Ovary (tissue), 9 donors: ENCODE data around the gene PLAGL1. TPM values are rescaled to one million over a fixed set of nuclear protein-coding genes. Genes with fewer than 3 reads are reported as not detected.

ENCODE experiments used
- DNase-seq, 5 donors: peaks; one replicate each; pipeline ENCODE4 v3.0.0-alpha.2; 2019 to 2020
- H3K27ac ChIP-seq, 2 donors: fragments of 200-600 bp; one replicate each; pipeline versions ENCODE4 v1.5.1 to v1.8.0; 2019 to 2022
- H3K27me3 ChIP-seq: fragments of 200-600 bp; one replicate; pipeline ENCODE4 v1.8.0; 2022
- H3K36me3 ChIP-seq: fragments of 200-600 bp; sonication (generic); one replicate; pipeline ENCODE4 v1.5.1; 2019
- H3K4me1 ChIP-seq: one replicate; pipeline ENCODE4 v1.8.1; 2013; ENCODE audit warnings: mild to moderate bottlenecking, moderate library complexity; ENCODE audit not compliant: insufficient read depth
- H3K4me3 ChIP-seq: fragments of 200-600 bp; sonication (generic); one replicate; pipeline ENCODE4 v1.5.1; 2017
- H3K9me3 ChIP-seq, 2 donors: fragments of 200-600 bp in 1 of 2; sonication (generic) in 1 of 2; one replicate each; pipeline versions ENCODE4 v1.5.1 to v1.8.1; 2013 to 2019; ENCODE audit warnings: mild to moderate bottlenecking in 1 of 2, moderate library complexity in 1 of 2
- CTCF ChIP-seq, 3 donors: fragments of 450-650 bp in 2 of 3; fragments of 200-600 bp in 1 of 3; IDR thresholded peaks; one replicate each; pipeline versions ENCODE4 v1.5.1 to v1.8.0; 2016 to 2022; ENCODE audit warnings: antibody characterized with exemption in 3 of 3, mild to moderate bottlenecking in 1 of 3
- EP300 ChIP-seq: sonication (generic); formaldehyde crosslinking; IDR thresholded peaks from one replicate; pipeline ENCODE4 v1.6.1; 2017; ENCODE audit warnings: antibody characterized with exemption
- POLR2A ChIP-seq: fragments of 450-650 bp; IDR thresholded peaks from one replicate; pipeline ENCODE4 v1.6.1; 2017; ENCODE audit warnings: antibody characterized with exemption, mild to moderate bottlenecking, moderate library complexity
- WGBS, 3 donors: extraction: QIAGEN DNeasy Blood & Tissue Kit in 1 of 3; methylation state at CpG; one replicate each; pipeline versions ENCODE4 v1.1.5 to v1.1.7; 2013 to 2017; 5-methylcytosine and 5-hydroxymethylcytosine counted together
- intact Hi-C, 4 donors: fragments of 100-400 bp; cut with DNase I; formaldehyde crosslinking; loops; one replicate each; pipeline versions ENCODE4 v1.11.0 to v1.15.1; 2022 to 2023
- polyA plus RNA-seq, 2 donors: library from polyadenylated mRNA; stranded (reverse); fragments of 200-250 nt in 1 of 2; fragments of 350-450 nt in 1 of 2; fragmentation: Illumina TruSeq in 1 of 2; extraction: RNeasy Lipid Tissue Mini Kit (QIAGEN cat#74804) in 1 of 2; gene quantifications; one replicate each; pipeline ENCODE4 v1.2.3, GENCODE V29; 2013 to 2014
- total RNA-seq, 7 donors: library from RNA; depleted of rRNA in 2 of 7; stranded (reverse); fragments of >200 nt in 2 of 7; fragmentation: NEBNext Ultra II Directional in 3 of 7; extraction: Animal tissue kit (Norgen Biotek cat#: 25700) in 3 of 7; gene quantifications; one replicate each; pipeline versions ENCODE4 v1.1.0 to v1.2.4, GENCODE V29; 2016 to 2023
- donor health status: DM: no; HTN: no; CAD: no; lungs with moderate emphysema.
- donor health status: DM: no; HTN: no; CAD: no.
- donor health status: Bipolar disorder and iron deficiency.
- donor health status: DM: yes; HTN: yes; CAD: no.
- donor health status: DM: no; HTN: no; CAD: no.
- donor health status: DM: yes; HTN: yes; CAD: no.

Gene PLAGL1
- total and polyA plus RNA-seq, 9 donors = 17.8 to 53.4 (median 32.1) TPM

- DNase-seq = peak in 1 of 5 donors; percentile 47
- Histone ChIP-seq H3K4me1 (no peaks in the 10 kb centered on the region), H3K27ac (no peak overlapping the region), H3K36me3 (no peaks in the 10 kb centered on the region), H3K9me3 (no peaks in the 10 kb centered on the region), H3K27me3 (no peaks in the 10 kb centered on the region), H3K4me3 (no peak overlapping the region)
- intact Hi-C loops = loop anchor here in 1 of 4 donors (5.0 kb wide), 1 partner anchor 67 kb away; the partner anchor contains the start of gene PLAGL1
- no peak for TF ChIP-seq POLR2A
- peak in 1 of 3 donors; percentile 27 for TF ChIP-seq CTCF (IDR thresholded peaks at IDR 0.05)
- no peak for TF ChIP-seq EP300
- WGBS, 3 donors = 49 to 58% (median 54%) methylated on average over 4 of the region's 4 CpGs
Observed at GRCh38 chr6:143940011-143940597, 68.0 kb downstream of the PLAGL1 start.

- TF ChIP-seq POLR2A (no peak), CTCF (IDR thresholded peaks at IDR 0.05) (no peak), EP300 (no peak)
- WGBS, 3 donors = 62 to 72% (median 69%) methylated on average over 4 of the region's 4 CpGs
- intact Hi-C loops = no loop called here
Observed at GRCh38 chr6:143939364-143939763, 68.7 kb downstream of the PLAGL1 start.

DNA sequence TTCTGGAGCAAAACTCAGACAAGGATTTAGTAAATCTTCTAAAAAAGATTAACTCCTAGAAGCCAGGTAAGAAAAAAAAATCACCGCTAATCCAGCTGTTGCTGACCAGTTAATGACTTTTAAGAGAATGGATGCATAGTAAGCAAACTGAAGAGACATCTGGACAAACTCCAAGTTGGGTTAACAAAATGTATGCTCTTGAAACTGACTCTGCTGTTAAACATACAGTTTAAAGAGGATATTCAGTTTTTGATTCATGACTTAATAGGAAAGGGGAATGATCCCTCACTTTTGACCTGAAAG lies 70.4 kb downstream of the PLAGL1 start:
- TF ChIP-seq POLR2A = no peak
- no peak for TF ChIP-seq EP300
- TF ChIP-seq CTCF (IDR thresholded peaks at IDR 0.05) = no peak
- Histone ChIP-seq H3K27ac (no peak overlapping the region), H3K27me3 (no peaks in the 10 kb centered on the region), H3K9me3 (no peaks in the 10 kb centered on the region), H3K4me1 (no peaks in the 10 kb centered on the region), H3K4me3 (no peak overlapping the region), H3K36me3 (no peaks in the 10 kb centered on the region)
- DNase-seq = no peak
- WGBS, 3 donors = 93 to 99% (median 97%) methylated on average over 1 of the region's 1 CpG
- intact Hi-C loops = no loop called here

More at GRCh38 chr6:143939364-143939763, 68.7 kb downstream of the PLAGL1 start:
- H3K27me3 ChIP-seq = no peaks in the 10 kb centered on the region
- no peaks in the 10 kb centered on the region for H3K36me3 ChIP-seq
- no peak overlapping the region for H3K27ac ChIP-seq
- no peaks in the 10 kb centered on the region for H3K4me1 ChIP-seq
- no peak for DNase-seq
- no peaks in the 10 kb centered on the region for H3K9me3 ChIP-seq
- H3K4me3 ChIP-seq = no peak overlapping the region

DNA sequence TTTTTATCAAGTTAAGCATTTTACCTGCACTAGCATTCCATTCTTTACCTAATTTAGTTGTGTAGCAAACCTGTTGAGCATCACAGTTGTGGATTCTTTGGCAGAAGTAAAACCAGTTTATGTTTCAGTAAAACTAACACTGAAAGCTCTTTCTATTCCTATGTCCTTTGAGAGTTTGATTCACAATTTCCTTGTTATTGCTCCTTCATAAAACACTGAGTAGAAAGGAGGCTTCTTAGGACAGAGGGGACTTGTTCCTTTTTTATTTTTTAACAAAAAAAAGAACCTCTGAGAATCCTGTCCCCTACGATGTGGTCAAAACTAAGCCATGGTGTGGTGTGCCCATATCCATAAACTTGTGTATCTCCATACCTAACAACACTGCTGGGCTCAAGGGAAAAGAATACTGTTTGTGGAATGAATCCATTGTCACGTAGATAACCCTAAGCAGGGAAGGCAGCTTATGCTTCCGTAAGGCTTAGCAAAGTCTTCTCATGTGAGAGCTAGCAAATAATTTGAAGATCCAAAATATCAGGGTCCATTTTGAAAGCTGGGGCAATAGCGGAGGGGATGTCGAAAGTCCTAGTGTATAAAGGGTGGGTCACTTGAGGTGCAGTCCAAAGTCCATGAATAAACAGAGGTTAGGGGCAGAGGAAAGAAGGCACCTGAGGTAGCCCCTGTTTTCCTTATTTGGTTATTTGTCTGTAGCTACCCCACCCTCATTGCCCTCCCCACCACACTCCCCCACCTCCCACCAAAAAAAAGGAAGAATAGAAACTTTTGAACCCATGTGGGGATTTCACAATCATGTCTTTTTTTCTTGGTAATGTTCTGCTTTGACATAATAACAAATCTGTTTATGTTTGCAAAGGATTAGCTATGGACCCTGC lies 71.0 kb downstream of the PLAGL1 start:
- no peak for DNase-seq
- Histone ChIP-seq H3K27ac (no peak overlapping the region), H3K36me3 (no peaks in the 10 kb centered on the region), H3K4me1 (no peaks in the 10 kb centered on the region), H3K4me3 (no peak overlapping the region), H3K9me3 (no peaks in the 10 kb centered on the region), H3K27me3 (no peaks in the 10 kb centered on the region)
- WGBS, 3 donors = 83 to 87% (median 83%) methylated on average over 5 of the region's 5 CpGs
- TF ChIP-seq EP300 (no peak), POLR2A (no peak), CTCF (IDR thresholded peaks at IDR 0.05) (no peak)
- intact Hi-C loops = no loop called here
